T-helper 17 cell (primary cell): Measurements from ENCODE around the gene F2RL1. TPM values are rescaled to one million over a fixed set of nuclear protein-coding genes. Genes with fewer than 3 reads are reported as not detected.
"Not testable (repeated sequence)": the region's sequence is repeated elsewhere in the genome, so short reads cannot be mapped to it uniquely, and the experiment has no call there.

Experiments
- ATAC-seq: fragments of 150-1000 bp; cut with Tn5 transposase; 2 replicates; pipeline ENCODE4 v1.10.0; 2021; ENCODE audit warnings: mild to moderate bottlenecking, moderate library complexity
- DNase-seq, 3 donors: peaks; one replicate each; pipeline versions ENCODE4 v3.0.0 to v3.0.0-alpha.2; 2020 to 2021
- H3K9me3 ChIP-seq: one replicate; pipeline ENCODE4 v1.7.0; 2013; ENCODE audit warnings: low read length, mild to moderate bottlenecking; ENCODE audit not compliant: control insufficient read depth, poor library complexity, severe bottlenecking
- H3K27ac Mint-ChIP-seq: one replicate; pipeline ENCODE4 v1.8.0; 2022; ENCODE audit warnings: mild to moderate bottlenecking, moderate library complexity, mixed read lengths
- H3K27me3 Mint-ChIP-seq: one replicate; pipeline ENCODE4 v1.8.0; 2022; ENCODE audit warnings: mixed read lengths
- H3K36me3 Mint-ChIP-seq: one replicate; pipeline ENCODE4 v1.8.0; 2022; ENCODE audit warnings: low read depth, mixed read lengths
- H3K4me1 Mint-ChIP-seq: one replicate; pipeline ENCODE4 v1.8.0; 2022; ENCODE audit warnings: mild to moderate bottlenecking, mixed read lengths
- H3K4me3 Mint-ChIP-seq: one replicate; pipeline ENCODE4 v1.8.0; 2022; ENCODE audit warnings: mild to moderate bottlenecking, moderate library complexity, mixed read lengths
- total RNA-seq, 4 donors: library from RNA in 2 of 4; stranded (reverse) in 2 of 4; gene quantifications; one replicate each; pipeline ENCODE4 v1.2.3 and lab custom pipeline; 2022 to 2026

Gene F2RL1
- total RNA-seq, 2 donors from 2014 or later = 0.94 to 1.1 TPM

DNA sequence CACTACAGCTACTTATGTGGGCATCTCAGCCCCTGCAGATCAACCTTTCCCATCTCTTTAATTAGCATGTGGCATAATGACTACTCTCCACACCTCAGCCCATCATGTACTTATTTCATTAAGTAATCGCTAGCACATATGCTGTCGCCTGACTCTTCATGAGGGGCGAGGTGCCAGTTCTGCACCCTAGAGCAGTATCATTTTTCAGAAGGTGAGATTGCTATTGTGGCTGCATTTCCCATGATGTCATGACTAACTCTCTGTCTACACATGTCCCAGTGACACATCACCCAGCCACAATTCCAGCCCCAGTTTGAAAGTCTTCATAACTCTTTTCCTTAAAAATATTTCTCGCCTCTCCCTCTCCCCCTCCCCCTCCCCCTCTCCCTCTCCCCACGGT, 7.6 kb upstream of the F2RL1 start:
- H3K27me3 Mint-ChIP-seq = peaks cover 11% of the 10 kb centered on the region
- peaks cover 2% of the 10 kb centered on the region for H3K36me3 Mint-ChIP-seq
- no peaks in the 10 kb centered on the region for H3K9me3 ChIP-seq
- H3K27ac Mint-ChIP-seq = no peak overlapping the region
- ATAC-seq (no peak), DNase-seq (no peak)
- no peak overlapping the region for H3K4me3 Mint-ChIP-seq
- H3K4me1 Mint-ChIP-seq = peaks cover 4% of the 10 kb centered on the region

DNA sequence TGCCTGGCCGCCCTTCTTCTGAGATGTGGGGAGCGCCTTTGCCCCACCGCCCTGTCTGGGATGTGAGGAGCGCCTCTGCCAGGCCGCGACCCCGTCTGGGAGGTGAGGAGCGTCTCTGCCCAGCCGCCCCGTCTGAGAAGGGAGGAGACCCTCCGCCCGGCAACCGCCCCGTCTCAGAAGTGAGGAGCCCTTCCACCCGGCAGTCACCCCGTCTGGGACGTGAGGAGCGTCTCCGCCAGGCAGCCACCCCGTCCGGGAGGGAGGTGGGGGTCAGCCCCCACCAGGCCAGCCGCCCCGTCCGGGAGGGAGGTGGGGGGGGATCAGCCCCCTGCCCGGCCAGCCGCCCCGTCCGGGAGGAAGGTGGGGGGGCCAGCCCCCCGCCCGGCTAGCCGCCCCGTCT, 6.6 kb upstream of the F2RL1 start:
- H3K27ac Mint-ChIP-seq, H3K9me3 ChIP-seq, H3K4me3 Mint-ChIP-seq, H3K36me3 Mint-ChIP-seq, DNase-seq, H3K4me1 Mint-ChIP-seq, ATAC-seq: not testable (repeated sequence)
- H3K27me3 Mint-ChIP-seq = peaks cover 11% of the 10 kb centered on the region

DNA sequence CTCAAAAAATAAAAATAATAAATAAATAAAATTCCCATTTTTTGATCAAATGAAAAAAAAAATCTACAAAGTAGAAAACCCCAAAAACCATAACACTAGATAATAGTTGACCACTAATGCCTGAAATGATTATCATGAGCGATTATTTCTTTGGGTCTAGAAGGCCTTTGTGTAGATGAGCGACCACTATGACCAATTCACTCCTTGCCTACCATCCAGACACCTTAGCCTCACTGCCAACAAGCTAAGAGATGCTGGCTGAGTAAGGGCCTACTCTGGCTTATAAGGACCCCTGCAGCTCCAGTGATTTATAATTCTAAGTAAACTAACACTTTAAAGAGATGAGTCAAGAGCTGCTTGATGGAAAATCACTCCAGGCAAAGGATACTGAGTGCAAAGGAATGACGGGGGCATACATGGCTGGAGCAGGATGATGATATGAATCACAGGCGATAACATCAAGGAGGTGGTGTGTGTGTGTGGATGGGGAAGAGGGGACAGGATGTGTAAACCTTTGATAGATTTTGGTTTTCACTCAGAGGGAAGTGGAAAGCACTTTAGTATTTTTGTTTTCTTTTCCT, 4.8 kb upstream of the F2RL1 start:
- H3K27me3 Mint-ChIP-seq = peaks cover 17% of the 10 kb centered on the region
- H3K4me1 Mint-ChIP-seq = peaks cover 7% of the 10 kb centered on the region
- no peaks in the 10 kb centered on the region for H3K9me3 ChIP-seq
- ATAC-seq = no peak
- no peak for DNase-seq
- H3K27ac Mint-ChIP-seq = no peak overlapping the region
- no peaks in the 10 kb centered on the region for H3K36me3 Mint-ChIP-seq
- H3K4me3 Mint-ChIP-seq = no peak overlapping the region

DNA sequence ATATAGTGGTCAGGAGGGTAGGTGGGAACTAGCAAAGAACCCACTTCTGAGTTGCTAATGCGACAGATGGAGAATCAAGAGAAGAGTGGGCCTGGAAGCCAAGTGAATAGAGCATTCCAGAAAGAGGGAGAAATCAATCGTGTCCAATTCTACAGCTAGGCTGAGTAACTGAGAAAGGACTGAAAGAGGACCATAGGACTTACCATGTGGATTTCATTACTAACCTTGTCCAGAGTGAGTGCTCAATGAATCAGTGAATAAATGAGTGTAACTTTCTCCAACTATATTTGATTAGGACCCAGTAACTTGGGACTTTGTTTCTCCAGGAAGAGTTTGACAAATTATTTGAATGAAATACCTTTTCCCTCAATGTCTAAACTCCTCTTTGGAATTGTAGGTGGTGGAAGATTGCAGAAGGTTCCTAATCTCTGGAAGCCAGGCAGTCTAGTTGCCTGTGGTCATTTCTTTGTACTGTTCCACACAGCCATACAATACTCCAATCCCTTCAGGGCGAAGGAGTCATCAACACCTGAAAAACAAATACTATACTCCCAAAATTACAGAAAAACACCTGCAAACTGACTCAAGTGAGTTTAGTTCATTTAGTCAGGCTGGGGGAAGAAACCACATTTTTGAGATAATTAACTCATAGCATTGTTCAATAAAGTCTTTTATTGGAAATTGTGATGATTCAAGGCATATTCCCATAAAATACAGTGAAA, 2.6 kb upstream of the F2RL1 start:
- H3K4me3 Mint-ChIP-seq = no peak overlapping the region
- no peak overlapping the region for H3K27ac Mint-ChIP-seq
- H3K9me3 ChIP-seq = no peaks in the 10 kb centered on the region
- no peak for DNase-seq
- peaks cover 17% of the 10 kb centered on the region for H3K27me3 Mint-ChIP-seq
- no peak for ATAC-seq
- H3K36me3 Mint-ChIP-seq = no peaks in the 10 kb centered on the region
- H3K4me1 Mint-ChIP-seq = peaks cover 12% of the 10 kb centered on the region

DNA sequence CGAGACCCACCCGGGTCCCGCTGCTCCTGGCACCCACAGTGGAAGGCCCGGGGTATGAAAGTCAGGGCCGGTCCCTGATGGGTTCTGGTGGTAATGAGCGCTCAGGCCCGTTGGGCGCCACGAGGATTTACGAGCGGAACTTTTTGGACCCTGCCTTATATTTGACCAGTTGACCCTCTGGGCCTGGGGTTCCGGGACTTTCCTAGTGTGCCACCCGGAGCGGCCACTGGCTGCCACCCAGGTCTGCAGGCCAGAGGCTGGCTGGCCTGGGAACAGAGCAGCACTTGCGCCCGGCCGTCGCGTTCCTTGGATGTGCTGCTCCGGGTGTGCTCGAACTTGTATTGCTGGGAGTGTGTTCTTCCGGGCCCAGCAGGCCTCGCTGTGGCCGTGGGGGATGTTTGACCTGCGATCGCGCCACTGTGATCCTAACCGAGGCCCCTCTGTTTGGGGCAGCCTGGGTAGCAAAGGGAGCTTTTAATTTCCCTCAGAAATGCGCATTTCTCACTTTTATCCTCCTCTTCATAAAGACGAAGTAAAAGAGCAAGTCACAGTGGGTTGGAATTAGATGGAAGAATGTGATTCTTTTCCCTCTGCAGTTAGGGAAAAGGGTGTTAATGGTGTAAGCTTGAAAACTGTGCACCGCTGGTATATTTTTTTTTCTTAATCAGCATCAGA, 1.2 kb downstream of the F2RL1 start:
- DNase-seq (no peak), ATAC-seq (peak; percentile 3)
- H3K4me1 Mint-ChIP-seq = peaks cover 10% of the 10 kb centered on the region
- no peaks in the 10 kb centered on the region for H3K36me3 Mint-ChIP-seq
- no peaks in the 10 kb centered on the region for H3K9me3 ChIP-seq
- H3K4me3 Mint-ChIP-seq = peak overlapping the region; percentile 88
- H3K27me3 Mint-ChIP-seq = peaks cover 16% of the 10 kb centered on the region
- no peak overlapping the region for H3K27ac Mint-ChIP-seq

DNA sequence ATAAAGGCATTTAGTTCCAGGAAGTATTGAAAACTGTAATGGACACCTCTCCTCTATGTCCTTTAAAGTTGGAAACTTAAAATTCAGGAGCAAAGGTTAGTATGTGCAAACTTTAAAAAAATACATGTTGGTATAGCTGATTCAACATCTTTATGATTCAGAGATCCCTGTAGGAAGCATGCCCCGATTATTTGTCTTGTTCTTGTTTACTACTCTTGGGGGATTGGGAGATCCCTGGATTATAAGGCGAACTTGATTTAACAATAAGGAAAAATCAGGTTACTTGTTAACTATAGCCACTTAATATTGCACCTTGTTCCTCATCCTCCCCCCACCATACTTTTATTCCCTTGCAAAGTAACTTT, 1.7 kb downstream of the F2RL1 start:
- Mint-ChIP-seq H3K27ac (no peak overlapping the region), H3K27me3 (peaks cover 11% of the 10 kb centered on the region), H3K36me3 (no peaks in the 10 kb centered on the region), H3K4me3 (peak overlapping the region; percentile 88), H3K4me1 (peaks cover 12% of the 10 kb centered on the region)
- ATAC-seq (no peak), DNase-seq (no peak)
- no peaks in the 10 kb centered on the region for H3K9me3 ChIP-seq

DNA sequence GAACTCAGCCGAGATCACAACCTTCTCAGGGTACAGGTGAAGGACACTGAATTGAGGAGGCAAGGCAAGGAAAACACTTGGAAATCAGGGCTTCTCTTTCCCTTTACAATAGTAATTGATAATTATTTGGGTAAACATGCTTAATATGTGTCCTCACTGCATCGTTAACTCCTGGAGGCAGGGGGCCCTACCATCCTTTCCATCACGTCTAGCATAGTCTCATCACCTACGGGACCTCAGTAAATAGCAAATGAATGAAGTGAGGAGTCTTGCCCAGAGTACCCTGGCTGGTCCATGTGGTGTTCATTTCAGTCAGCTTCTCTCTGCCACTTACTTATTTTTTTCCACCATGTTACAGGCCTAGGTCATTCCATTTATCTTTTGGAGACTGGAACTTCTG, 2.3 kb downstream of the F2RL1 start:
- DNase-seq (no peak), ATAC-seq (no peak)
- Mint-ChIP-seq H3K36me3 (no peaks in the 10 kb centered on the region), H3K27ac (no peak overlapping the region), H3K4me1 (peaks cover 14% of the 10 kb centered on the region), H3K27me3 (peaks cover 6% of the 10 kb centered on the region), H3K4me3 (no peak overlapping the region)
- no peaks in the 10 kb centered on the region for H3K9me3 ChIP-seq

DNA sequence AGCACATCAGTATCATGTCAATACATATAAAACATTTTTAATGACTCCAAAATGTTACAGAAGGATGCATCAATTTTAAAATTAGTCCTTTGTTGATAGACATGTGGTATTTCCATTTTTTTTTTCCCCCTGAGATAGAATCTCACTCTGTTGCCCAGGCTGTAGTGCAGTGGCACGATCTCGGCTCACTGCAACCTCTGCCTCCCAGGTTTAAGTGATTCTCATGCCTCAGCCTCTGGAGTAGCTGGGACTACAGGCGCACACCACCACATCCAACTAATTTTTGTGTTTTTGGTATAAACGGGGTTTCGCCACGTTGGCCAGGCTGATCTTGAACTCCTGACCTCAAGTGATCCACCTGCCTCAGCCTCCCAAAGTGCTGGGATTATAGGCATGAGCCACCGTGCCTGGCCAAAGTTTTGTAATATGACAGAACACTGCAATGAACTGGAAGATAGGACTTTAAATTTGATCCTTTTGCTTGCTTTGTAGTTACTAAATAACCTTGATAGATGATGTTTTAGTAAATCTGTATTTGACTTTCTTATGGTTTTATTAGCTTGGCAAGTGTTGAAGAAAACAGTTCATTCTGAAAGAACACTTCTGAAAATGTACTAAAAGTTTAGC, 3.4 kb downstream of the F2RL1 start:
- not testable (repeated sequence) for H3K27ac Mint-ChIP-seq, H3K36me3 Mint-ChIP-seq, H3K27me3 Mint-ChIP-seq, ATAC-seq, H3K9me3 ChIP-seq, H3K4me3 Mint-ChIP-seq, DNase-seq
- peaks cover 16% of the 10 kb centered on the region for H3K4me1 Mint-ChIP-seq

DNA sequence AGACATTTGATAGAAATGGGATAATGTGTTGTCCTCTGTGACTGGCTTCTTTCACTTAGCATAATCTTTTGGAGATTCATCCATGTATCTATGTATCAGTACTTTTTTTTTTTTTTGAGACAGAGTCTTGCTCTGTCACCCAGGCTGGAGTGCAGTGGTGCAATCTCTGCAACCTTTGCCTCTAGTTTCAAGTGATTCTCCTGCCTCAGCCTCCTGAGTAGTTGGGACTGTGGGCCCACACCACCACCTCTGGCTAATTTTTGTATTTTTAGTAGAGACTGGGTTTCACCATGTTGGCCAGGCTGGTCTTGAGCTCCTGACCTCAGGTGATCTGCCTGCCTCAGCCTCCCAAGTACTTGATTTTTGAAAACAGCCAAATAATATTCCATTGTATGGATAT, 7.6 kb downstream of the F2RL1 start:
- H3K27me3 Mint-ChIP-seq, H3K4me3 Mint-ChIP-seq, H3K36me3 Mint-ChIP-seq, DNase-seq, ATAC-seq, H3K9me3 ChIP-seq, H3K4me1 Mint-ChIP-seq: not testable (repeated sequence)
- peak overlapping the region; percentile 21 for H3K27ac Mint-ChIP-seq

DNA sequence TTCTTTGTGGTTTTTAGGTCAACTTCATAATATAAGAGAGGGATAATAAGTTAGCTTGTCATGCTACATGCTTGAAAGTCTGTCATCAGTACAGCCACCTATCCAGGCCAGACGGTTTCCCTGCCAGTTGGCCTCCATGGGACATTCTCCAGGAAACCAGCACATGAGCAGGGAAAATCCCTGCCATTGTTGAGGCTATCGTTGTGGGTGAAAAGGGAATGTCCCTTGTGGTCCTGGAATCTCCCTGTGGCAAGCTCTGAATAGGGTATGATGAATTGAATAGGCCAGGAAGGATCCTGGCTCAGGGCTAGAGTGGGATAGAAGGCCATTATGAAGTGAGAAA, 12.3 kb downstream of the F2RL1 start:
- H3K36me3 Mint-ChIP-seq = peaks cover 4% of the 10 kb centered on the region
- no peak for ATAC-seq
- DNase-seq = no peak
- H3K4me1 Mint-ChIP-seq = peaks cover 8% of the 10 kb centered on the region
- H3K9me3 ChIP-seq = no peaks in the 10 kb centered on the region
- no peak overlapping the region for H3K4me3 Mint-ChIP-seq
- H3K27me3 Mint-ChIP-seq = no peaks in the 10 kb centered on the region
- no peak overlapping the region for H3K27ac Mint-ChIP-seq

DNA sequence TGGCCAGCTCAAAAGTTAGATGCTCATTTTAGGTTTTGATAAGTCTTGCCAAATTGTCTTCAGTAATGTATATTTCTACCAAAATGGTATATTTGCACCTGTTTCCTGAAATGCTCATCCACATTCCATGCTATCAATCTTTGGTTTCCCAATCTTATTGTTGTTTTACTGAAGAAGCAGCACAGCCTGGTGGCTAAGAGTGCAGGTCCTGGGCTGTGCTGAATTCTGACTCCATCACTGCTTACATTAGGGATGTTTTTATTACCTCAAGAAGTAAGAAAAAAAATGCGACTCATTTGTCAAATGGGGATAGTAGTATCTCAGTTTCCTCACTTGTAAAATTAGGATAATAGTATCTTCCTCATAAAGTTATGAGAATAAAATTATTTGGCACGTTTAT, 17.4 kb downstream of the F2RL1 start:
- no peaks in the 10 kb centered on the region for H3K9me3 ChIP-seq
- peaks cover 3% of the 10 kb centered on the region for H3K4me1 Mint-ChIP-seq
- ATAC-seq = no peak
- no peak overlapping the region for H3K4me3 Mint-ChIP-seq
- no peak for DNase-seq
- H3K27ac Mint-ChIP-seq = no peak overlapping the region
- peaks cover 4% of the 10 kb centered on the region for H3K36me3 Mint-ChIP-seq
- no peaks in the 10 kb centered on the region for H3K27me3 Mint-ChIP-seq

DNA sequence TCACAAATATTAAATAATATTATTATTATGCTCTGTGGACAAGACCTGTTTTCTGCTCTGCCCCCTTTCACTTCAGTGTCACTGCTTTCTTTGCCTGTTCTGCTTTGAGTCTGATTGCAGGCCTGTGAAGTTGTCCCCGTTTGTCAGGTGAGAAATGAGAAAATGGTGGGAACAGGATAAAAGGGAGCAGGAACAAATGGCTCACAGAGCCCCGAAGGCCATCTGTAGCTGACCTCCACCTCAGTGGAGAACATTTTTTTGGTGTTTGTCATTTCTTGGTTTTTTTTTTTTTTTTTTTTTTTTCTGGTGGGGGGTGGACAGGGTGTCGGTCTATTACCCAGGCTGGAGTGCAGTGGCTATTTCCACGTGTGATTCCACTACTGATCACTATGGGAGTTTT, 17.8 kb downstream of the F2RL1 start:
- H3K27ac Mint-ChIP-seq = no peak overlapping the region
- peaks cover 4% of the 10 kb centered on the region for H3K36me3 Mint-ChIP-seq
- peaks cover 2% of the 10 kb centered on the region for H3K4me1 Mint-ChIP-seq
- no peak for DNase-seq
- H3K9me3 ChIP-seq = no peaks in the 10 kb centered on the region
- ATAC-seq = no peak
- no peaks in the 10 kb centered on the region for H3K27me3 Mint-ChIP-seq
- H3K4me3 Mint-ChIP-seq = no peak overlapping the region

DNA sequence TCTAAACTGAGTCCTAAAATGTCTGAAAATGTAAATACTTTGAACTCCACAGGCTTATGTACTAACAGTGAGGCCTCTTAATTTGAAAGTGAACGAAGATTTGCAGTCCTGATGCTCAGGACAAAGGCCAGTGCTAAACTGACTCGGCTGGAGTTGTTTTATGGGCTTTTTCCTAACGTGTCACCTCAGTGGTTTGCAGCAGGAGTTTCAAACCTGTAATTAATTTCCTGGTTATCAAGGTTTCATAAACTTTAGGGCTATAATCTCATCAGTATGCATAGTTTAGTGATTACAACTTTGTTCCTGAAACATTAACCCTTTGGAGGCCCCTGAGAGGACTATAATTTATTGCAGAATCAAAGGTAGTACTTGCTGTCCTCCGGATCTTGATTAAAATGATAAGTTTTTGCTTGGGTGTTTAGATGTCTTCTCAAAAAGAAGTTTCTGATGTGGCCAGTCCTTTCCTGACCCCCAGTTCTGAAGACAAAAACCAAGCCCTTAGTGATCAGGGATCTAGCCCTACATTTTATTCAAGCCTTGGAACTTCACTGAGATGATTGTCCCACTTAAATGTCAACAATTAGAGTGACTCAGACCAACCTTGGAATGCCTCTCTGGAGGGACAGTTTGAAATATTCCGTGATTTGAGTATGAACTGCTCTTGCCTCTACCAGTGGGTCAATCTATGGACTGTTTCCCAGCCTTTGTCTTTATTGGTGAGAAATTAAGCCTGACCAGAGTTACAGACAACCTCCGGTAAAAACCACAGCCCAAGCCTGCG, 19.8 kb downstream of the F2RL1 start:
- H3K9me3 ChIP-seq = no peaks in the 10 kb centered on the region
- no peaks in the 10 kb centered on the region for H3K4me1 Mint-ChIP-seq
- DNase-seq (no peak), ATAC-seq (no peak)
- no peaks in the 10 kb centered on the region for H3K27me3 Mint-ChIP-seq
- H3K4me3 Mint-ChIP-seq = no peak overlapping the region
- no peak overlapping the region for H3K27ac Mint-ChIP-seq
- peaks cover 3% of the 10 kb centered on the region for H3K36me3 Mint-ChIP-seq
